BLaER1 (cell line): ENCODE results near the gene D2HGDH.
A peak's percentile ranks its signal among the peaks of the same experiment; 100 is the strongest.

Experiments used
- H3K27ac ChIP-seq: shearing (Covaris generic); formaldehyde crosslinking; 2 replicates; pipeline ENCODE4 v1.8.1; 2022
- H3K27me3 ChIP-seq: shearing (Covaris generic); formaldehyde crosslinking; 2 replicates; pipeline ENCODE4 v1.8.1; 2022
- H3K36me3 ChIP-seq: shearing (Covaris generic); formaldehyde crosslinking; 2 replicates; pipeline ENCODE4 v1.8.1; 2022
- H3K4me1 ChIP-seq: shearing (Covaris generic); formaldehyde crosslinking; 2 replicates; pipeline ENCODE4 v1.8.1; 2022
- H3K4me2 ChIP-seq: shearing (Covaris generic); formaldehyde crosslinking; 2 replicates; pipeline ENCODE4 v1.8.1; 2022
- H3K4me3 ChIP-seq: shearing (Covaris generic); formaldehyde crosslinking; 2 replicates; pipeline ENCODE4 v1.8.1; 2022
- H3K9ac ChIP-seq: shearing (Covaris generic); formaldehyde crosslinking; 2 replicates; pipeline ENCODE4 v1.8.1; 2022
- H3K9me3 ChIP-seq: shearing (Covaris generic); formaldehyde crosslinking; 2 replicates; pipeline ENCODE4 v1.8.1; 2022
- H4K20me1 ChIP-seq: shearing (Covaris generic); formaldehyde crosslinking; 2 replicates; pipeline ENCODE4 v1.8.1; 2022
- Cebpa-rat ChIP-seq: shearing (Covaris generic); IDR thresholded peaks from 2 replicates; pipeline ENCODE4 v1.8.1; 2022

D2HGDH gene

GRCh38 chr2:241734467-241735208, at the start of gene D2HGDH:
Gene D2HGDH, plus strand, starts transcription at chr2:241734630. Its CDS starts 595 bp downstream, at chr2:241735225.
- Histone ChIP-seq H3K36me3 (peaks cover 18% of the 10 kb centered on the region), H3K27me3 (no peaks in the 10 kb centered on the region), H3K4me3 (peak within 1 kb of the TSS; percentile 81), H3K9me3 (no peaks in the 10 kb centered on the region), H3K4me1 (peaks cover 87% of the 10 kb centered on the region), H3K9ac (peak within 1 kb of the TSS; percentile 86), H4K20me1 (peaks cover 29% of the 10 kb centered on the region), H3K27ac (peak within 1 kb of the TSS; percentile 93), H3K4me2 (peak within 1 kb of the TSS; percentile 98)
- no peak for TF ChIP-seq Cebpa-rat

- H3K4me3 ChIP-seq: peak overlapping the region; percentile 99
- H3K4me2 ChIP-seq: peak overlapping the region; percentile 90
- peaks cover 38% of the 10 kb centered on the region for H3K4me1 ChIP-seq
- TF ChIP-seq Cebpa-rat: no peak
- peaks cover 18% of the 10 kb centered on the region; the same call in 1 of the 2 replicates for H4K20me1 ChIP-seq
- H3K27me3 ChIP-seq: no peaks in the 10 kb centered on the region
- H3K9me3 ChIP-seq: no peaks in the 10 kb centered on the region
- peaks cover 67% of the 10 kb centered on the region for H3K36me3 ChIP-seq
- peak overlapping the region; percentile 98 for H3K9ac ChIP-seq
- peak overlapping the region; percentile 98 for H3K27ac ChIP-seq
These were observed 48.1 kb upstream of the D2HGDH start for GRCh38 chr2:241686324-241686649.

GRCh38 chr2:241686650-241687425, 47.6 kb upstream of the D2HGDH start, which contains the start of gene DTYMK:
Gene DTYMK, minus strand, starts transcription at chr2:241686815. Its CDS starts 32 bp downstream, at chr2:241686783.
- Histone ChIP-seq H3K4me1 (peaks cover 38% of the 10 kb centered on the region), H3K27me3 (no peaks in the 10 kb centered on the region), H3K9ac (peak within 1 kb of the TSS; percentile 98), H4K20me1 (peaks cover 13% of the 10 kb centered on the region; the same call in 1 of the 2 replicates), H3K4me3 (peak within 1 kb of the TSS; percentile 99), H3K4me2 (peak within 1 kb of the TSS; percentile 90), H3K36me3 (peaks cover 67% of the 10 kb centered on the region), H3K27ac (peak within 1 kb of the TSS; percentile 98), H3K9me3 (no peaks in the 10 kb centered on the region)
- no peak for TF ChIP-seq Cebpa-rat

- Histone ChIP-seq H3K27ac (no peak overlapping the region), H4K20me1 (peaks cover 13% of the 10 kb centered on the region; the same call in 1 of the 2 replicates), H3K36me3 (peaks cover 67% of the 10 kb centered on the region), H3K9ac (peak overlapping the region; percentile 51; the same call in 1 of the 2 replicates), H3K27me3 (no peaks in the 10 kb centered on the region), H3K9me3 (no peaks in the 10 kb centered on the region), H3K4me1 (peaks cover 38% of the 10 kb centered on the region), H3K4me2 (peak overlapping the region; percentile 75), H3K4me3 (no peak overlapping the region)
- TF ChIP-seq Cebpa-rat: no peak
These were observed 45.1 kb upstream of the D2HGDH start for GRCh38 chr2:241689306-241689705.

- no peaks in the 10 kb centered on the region for H3K9me3 ChIP-seq
- peaks cover 13% of the 10 kb centered on the region; the same call in 1 of the 2 replicates for H4K20me1 ChIP-seq
- no peak overlapping the region for H3K9ac ChIP-seq
- H3K4me3 ChIP-seq: no peak overlapping the region
- no peak overlapping the region for H3K27ac ChIP-seq
- H3K4me2 ChIP-seq: no peak overlapping the region
- no peaks in the 10 kb centered on the region for H3K27me3 ChIP-seq
- no peak for TF ChIP-seq Cebpa-rat
- H3K4me1 ChIP-seq: peaks cover 32% of the 10 kb centered on the region
- H3K36me3 ChIP-seq: peaks cover 67% of the 10 kb centered on the region
These were observed 44.2 kb upstream of the D2HGDH start for GRCh38 chr2:241690202-241690717.

GRCh38 chr2:241692448-241692847, 42.0 kb upstream of the D2HGDH start:
- TF ChIP-seq Cebpa-rat: no peak
- Histone ChIP-seq H4K20me1 (peaks cover 13% of the 10 kb centered on the region; the same call in 1 of the 2 replicates), H3K27me3 (no peaks in the 10 kb centered on the region), H3K4me2 (no peak overlapping the region), H3K27ac (no peak overlapping the region), H3K4me1 (peaks cover 24% of the 10 kb centered on the region), H3K9ac (no peak overlapping the region), H3K36me3 (peaks cover 76% of the 10 kb centered on the region), H3K4me3 (no peak overlapping the region), H3K9me3 (no peaks in the 10 kb centered on the region)

- Histone ChIP-seq H3K36me3 (peaks cover 60% of the 10 kb centered on the region), H4K20me1 (no peaks in the 10 kb centered on the region; the same call in 1 of the 2 replicates), H3K27ac (no peak overlapping the region), H3K9ac (no peak overlapping the region), H3K4me3 (no peak overlapping the region), H3K4me2 (no peak overlapping the region), H3K4me1 (peaks cover 21% of the 10 kb centered on the region), H3K27me3 (no peaks in the 10 kb centered on the region), H3K9me3 (no peaks in the 10 kb centered on the region)
- no peak for TF ChIP-seq Cebpa-rat
These were observed 38.8 kb upstream of the D2HGDH start for GRCh38 chr2:241695651-241696050.

GRCh38 chr2:241701149-241701398, 33.4 kb upstream of the D2HGDH start:
- no peak for TF ChIP-seq Cebpa-rat
- Histone ChIP-seq H3K27ac (peak overlapping the region; percentile 95), H3K4me1 (peaks cover 45% of the 10 kb centered on the region), H3K9ac (peak overlapping the region; percentile 91), H3K4me3 (peak overlapping the region; percentile 71), H3K36me3 (peaks cover 30% of the 10 kb centered on the region), H4K20me1 (peaks cover 15% of the 10 kb centered on the region), H3K27me3 (no peaks in the 10 kb centered on the region), H3K4me2 (peak overlapping the region; percentile 78), H3K9me3 (peaks cover 7% of the 10 kb centered on the region)

- Histone ChIP-seq H4K20me1 (peaks cover 15% of the 10 kb centered on the region), H3K9ac (peak within 1 kb of the TSS; percentile 91), H3K36me3 (peaks cover 30% of the 10 kb centered on the region), H3K27ac (peak within 1 kb of the TSS; percentile 95), H3K4me1 (peaks cover 45% of the 10 kb centered on the region), H3K4me2 (peak within 1 kb of the TSS; percentile 99), H3K4me3 (peak within 1 kb of the TSS; percentile 71), H3K9me3 (peaks cover 12% of the 10 kb centered on the region), H3K27me3 (no peaks in the 10 kb centered on the region)
- no peak for TF ChIP-seq Cebpa-rat
These were observed 32.9 kb upstream of the D2HGDH start, which contains the start of gene ING5 for GRCh38 chr2:241701399-241702154. Gene ING5, plus strand, starts transcription at chr2:241702039. Its CDS starts 27 bp downstream, at chr2:241702066.
